CD4-positive, alpha-beta T cell (primary cell): ENCODE measurements around the gene BBOF1. TPM values are rescaled to one million over a fixed set of nuclear protein-coding genes. Genes with fewer than 3 reads are reported as not detected.

Experiments
- ATAC-seq: fragments of 200-7000 bp; cut with Tn5 transposase; one replicate; pipeline ENCODE4 v1.10.0; 2022; ENCODE audit warnings: mild to moderate bottlenecking; ENCODE audit not compliant: poor library complexity
- CTCF ChIA-PET: fragments of 350-600 bp; sonication (Branson Sonifier 250); formaldehyde crosslinking; loops from one replicate; lab custom pipeline; 2021; ENCODE audit warnings: antibody characterized with exemption, inconsistent platforms; lab: Charles Lee
- POLR2A ChIA-PET: fragments of 350-600 bp; sonication (Branson Sonifier 250); formaldehyde crosslinking; loops from one replicate; lab custom pipeline; 2021; ENCODE audit warnings: antibody characterized with exemption, inconsistent platforms; lab: Charles Lee
- DNase-seq, 14 experiments: peaks; one replicate each; pipeline ENCODE4 v3.0.0-alpha.2; 2013 to 2020; ENCODE audit warnings: mixed read lengths in 2 of 14
- H3K27ac ChIP-seq, 2 donors: one replicate each; pipeline versions ENCODE4 v1.5.1 to v1.7.0; 2013; ENCODE audit warnings: low read length in 2 of 2, low read depth in 1 of 2, mild to moderate bottlenecking in 1 of 2
- H3K27me3 ChIP-seq, 2 experiments: 1 replicate in 1 of 2; 2 replicates in 1 of 2; pipeline versions ENCODE4 v1.6.1 to v1.7.0; 2013; ENCODE audit warnings: low read length in 2 of 2, control low read depth in 1 of 2, mild to moderate bottlenecking in 1 of 2, moderate library complexity in 1 of 2; ENCODE audit not compliant: insufficient read depth in 2 of 2, control insufficient read depth in 1 of 2
- H3K36me3 ChIP-seq: one replicate; pipeline ENCODE4 v1.6.1; 2013; ENCODE audit warnings: low read length, control low read depth; ENCODE audit not compliant: insufficient read depth
- H3K4me1 ChIP-seq: one replicate; pipeline ENCODE4 v1.6.1; 2013; ENCODE audit warnings: low read length, control low read depth; ENCODE audit not compliant: insufficient read depth
- H3K4me3 ChIP-seq: one replicate; pipeline ENCODE4 v1.5.1; 2013; ENCODE audit warnings: mild to moderate bottlenecking, low read length, moderate library complexity
- H3K9me3 ChIP-seq, 2 experiments: 1 replicate in 1 of 2; 2 replicates in 1 of 2; pipeline versions ENCODE4 v1.6.1 to v1.7.0; 2013; ENCODE audit warnings: low read length in 2 of 2, mild to moderate bottlenecking in 2 of 2, control low read depth in 1 of 2, moderate library complexity in 1 of 2; ENCODE audit not compliant: control insufficient read depth in 1 of 2, insufficient read depth in 1 of 2
- H3K27ac Mint-ChIP-seq: one replicate; pipeline ENCODE4 v1.8.0; 2020; ENCODE audit warnings: mixed read lengths
- H3K27me3 Mint-ChIP-seq: one replicate; pipeline ENCODE4 v1.8.0; 2021; ENCODE audit warnings: mixed read lengths
- H3K36me3 Mint-ChIP-seq: one replicate; pipeline ENCODE4 v1.8.0; 2021; ENCODE audit warnings: low read depth, mixed read lengths
- H3K4me1 Mint-ChIP-seq: one replicate; pipeline ENCODE4 v1.8.0; 2021; ENCODE audit warnings: low read depth, mixed read lengths
- H3K4me3 Mint-ChIP-seq: one replicate; pipeline ENCODE4 v1.8.0; 2020; ENCODE audit warnings: mild to moderate bottlenecking, mixed read lengths
- H3K9me3 Mint-ChIP-seq: one replicate; pipeline ENCODE4 v1.8.0; 2020; ENCODE audit warnings: mixed read lengths
- CTCF ChIP-seq: fragments of 200-600 bp; IDR thresholded peaks from one replicate; pipeline ENCODE4 v1.8.0; 2022; ENCODE audit warnings: antibody characterized with exemption, mild to moderate bottlenecking
- intact Hi-C, 2 experiments: fragments of 100-400 bp; cut with DNase I in 1 of 2; cut with micrococcal nuclease in 1 of 2; formaldehyde crosslinking; loops; one replicate each; pipeline versions ENCODE4 v1.15.1 to v1.9.0; 2023 to 2025; cut with DNase I, micrococcal nuclease
- polyA plus RNA-seq, 2 donors: library from polyadenylated mRNA; unstranded; fragments of 120-200 nt; gene quantifications; one replicate each; pipeline ENCODE4 v1.2.1, GENCODE V29; 2013
- total RNA-seq, 174 experiments: library from RNA in 2 of 174; stranded (reverse) in 2 of 174; gene quantifications; one replicate each; pipeline ENCODE4 v1.2.3 and lab custom pipeline; 2021 to 2026

The BBOF1 gene
- 1 to 10 TPM; 1.8 to 2.4 TPM for total RNA-seq
- polyA plus RNA-seq (2013, experiment 1 of 2), result 3.1 TPM
- 3.1 TPM for polyA plus RNA-seq (2013, experiment 2 of 2)
- total RNA-seq (lab: John Stamatoyannopoulos, UW), result 1.1 to 9.5 (median 4.3) reads per million in 172 experiments

GRCh38 chr14:74018586-74019407 lies at the start of gene BBOF1, which contains the start of gene ENTPD5:
Gene BBOF1 (plus strand): TSS chr14:74019349. CDS start chr14:74019479, 130 bp downstream.
Gene ENTPD5 (minus strand): TSS chr14:74019288. CDS start chr14:73988102, 31,186 bp downstream.
- H3K27me3 ChIP-seq, result no peaks in the 10 kb centered on the region
- no peaks in the 10 kb centered on the region for H3K27me3 Mint-ChIP-seq
- CTCF ChIA-PET, result interaction anchor here (1.2 kb wide), 2 partner anchors 17 to 69 kb away, joined by 3 read pairs; partner anchors contain the start of gene FAM161B

GRCh38 chr14:73973497-73973896 lies 45.7 kb upstream of the BBOF1 start:
- H3K4me1 Mint-ChIP-seq, result no peaks in the 10 kb centered on the region
- no peaks in the 10 kb centered on the region for H3K9me3 Mint-ChIP-seq
- DNase-seq (no peak), ATAC-seq (no peak)
- ChIA-PET POLR2A (no interaction called here), CTCF (no interaction called here)
- Histone ChIP-seq H3K4me1 (no peaks in the 10 kb centered on the region), H3K4me3 (no peak overlapping the region), H3K27me3 (no peaks in the 10 kb centered on the region), H3K27ac (no peak overlapping the region), H3K9me3 (no peaks in the 10 kb centered on the region), H3K36me3 (peaks cover 13% of the 10 kb centered on the region)
- peaks cover 42% of the 10 kb centered on the region for H3K36me3 Mint-ChIP-seq
- no peak overlapping the region for H3K4me3 Mint-ChIP-seq
- intact Hi-C loops, result no loop called here
- no peak for TF ChIP-seq CTCF
- H3K27me3 Mint-ChIP-seq, result no peaks in the 10 kb centered on the region
- no peak overlapping the region for H3K27ac Mint-ChIP-seq

More at GRCh38 chr14:74018586-74019407, at the start of gene BBOF1, which contains the start of gene ENTPD5:
- Histone ChIP-seq H3K36me3 (no peaks in the 10 kb centered on the region), H3K4me3 (peak within 1 kb of the TSS; percentile 89), H3K4me1 (peaks cover 16% of the 10 kb centered on the region), H3K9me3 (no peaks in the 10 kb centered on the region), H3K27ac (peak within 1 kb of the TSS; percentile 75 to 87)
- ATAC-seq, result peak; percentile 93
- POLR2A ChIA-PET, result interaction anchor here (0.6 to 1.5 kb wide), 12 partner anchors 8 to 961 kb away, joined by 3 to 14 read pairs (median 4); partner anchors contain the start of genes ACOT4, ALDH6A1, COQ6 and FAM161B
- TF ChIP-seq CTCF, result no peak
- Mint-ChIP-seq H3K4me1 (peaks cover 22% of the 10 kb centered on the region), H3K9me3 (no peaks in the 10 kb centered on the region), H3K4me3 (peak within 1 kb of the TSS; percentile 98), H3K27ac (peak within 1 kb of the TSS; percentile 95), H3K36me3 (no peaks in the 10 kb centered on the region)
- DNase-seq, result peak; percentile 68 to 96 (median 84)
- intact Hi-C loops, result loop anchor here (1.0 to 5.0 kb wide), 6 partner anchors 66 to 474 kb away; partner anchors contain the start of genes ALDH6A1 (in 2 of the 2), LIN52 (in 2 of the 2), PNMA1 (in 2 of the 2) and COQ6 (in 1 of the 2)

- Mint-ChIP-seq H3K36me3 (peaks cover 36% of the 10 kb centered on the region), H3K9me3 (no peaks in the 10 kb centered on the region), H3K4me1 (no peaks in the 10 kb centered on the region), H3K4me3 (no peak overlapping the region), H3K27me3 (no peaks in the 10 kb centered on the region), H3K27ac (no peak overlapping the region)
- POLR2A ChIA-PET, result no interaction called here
- CTCF ChIA-PET, result no interaction called here
- no peak for TF ChIP-seq CTCF
- Histone ChIP-seq H3K27ac (no peak overlapping the region), H3K27me3 (no peaks in the 10 kb centered on the region), H3K36me3 (no peaks in the 10 kb centered on the region), H3K9me3 (no peaks in the 10 kb centered on the region), H3K4me1 (no peaks in the 10 kb centered on the region), H3K4me3 (no peak overlapping the region)
- intact Hi-C loops, result no loop called here
- DNase-seq (no peak), ATAC-seq (no peak)
Measured at GRCh38 chr14:73976125-73976524, 43.0 kb upstream of the BBOF1 start.
